ENCODE data around the gene NRG2.

NRG2 gene

DNA sequence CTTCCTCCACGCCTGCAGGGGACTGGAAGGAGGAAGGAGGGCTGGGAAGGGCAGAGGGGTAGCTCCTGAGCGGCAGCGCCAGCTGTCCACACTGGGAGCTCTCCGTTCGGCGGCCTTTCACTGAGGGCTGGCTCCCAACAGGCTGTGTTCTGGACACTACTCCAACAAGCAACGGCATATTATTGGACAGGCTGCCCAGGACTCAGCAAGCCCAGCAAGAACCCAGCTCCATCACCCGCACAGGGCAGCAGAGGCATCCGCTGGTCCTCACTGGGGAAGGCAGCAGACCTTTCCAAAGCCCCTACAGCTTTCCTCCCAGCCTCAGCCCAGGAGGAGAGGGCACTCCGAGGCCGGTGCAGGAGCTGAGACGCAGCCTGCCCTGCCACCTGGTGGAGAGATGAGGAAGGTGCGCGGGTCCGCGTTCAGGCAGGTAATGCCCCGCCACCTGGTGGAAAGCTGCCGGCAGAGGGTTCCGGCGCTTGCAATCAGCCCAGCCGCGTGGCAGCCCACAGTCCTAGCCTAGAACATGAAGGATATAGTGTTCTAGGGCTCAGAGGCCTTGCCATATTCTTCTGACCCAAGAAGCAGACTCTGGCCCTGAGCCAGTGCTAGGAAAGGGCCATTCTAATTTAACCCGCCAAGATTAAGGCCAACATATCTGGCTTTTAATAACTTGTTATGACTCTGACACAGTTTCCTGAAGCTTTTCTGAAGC lies 74.4 kb downstream of the NRG2 start:
- peak; percentile 33 for DNase-seq (ENCODE audit: low read depth)

DNA sequence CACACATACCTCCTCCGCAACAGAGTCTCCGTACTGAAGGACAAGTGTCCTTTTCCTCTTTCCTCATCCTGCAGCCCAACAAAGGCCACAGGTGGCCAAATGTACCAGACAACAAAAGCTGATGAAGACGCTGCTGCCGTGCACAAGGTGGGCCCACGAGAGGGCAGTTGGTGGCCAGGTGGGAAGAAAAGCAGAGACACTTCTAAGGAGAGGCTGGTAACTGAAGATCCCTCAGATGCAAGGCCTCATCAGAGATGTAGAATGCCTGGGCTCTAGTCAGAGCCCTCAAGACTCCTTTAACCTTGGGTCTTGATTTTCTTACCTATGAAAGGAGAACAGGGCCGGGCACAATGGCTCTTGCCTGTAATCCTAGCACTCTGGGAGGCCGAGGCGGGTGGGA lies 75.7 kb downstream of the NRG2 start:
- no peak for DNase-seq (ENCODE audit: low read depth)

DNA sequence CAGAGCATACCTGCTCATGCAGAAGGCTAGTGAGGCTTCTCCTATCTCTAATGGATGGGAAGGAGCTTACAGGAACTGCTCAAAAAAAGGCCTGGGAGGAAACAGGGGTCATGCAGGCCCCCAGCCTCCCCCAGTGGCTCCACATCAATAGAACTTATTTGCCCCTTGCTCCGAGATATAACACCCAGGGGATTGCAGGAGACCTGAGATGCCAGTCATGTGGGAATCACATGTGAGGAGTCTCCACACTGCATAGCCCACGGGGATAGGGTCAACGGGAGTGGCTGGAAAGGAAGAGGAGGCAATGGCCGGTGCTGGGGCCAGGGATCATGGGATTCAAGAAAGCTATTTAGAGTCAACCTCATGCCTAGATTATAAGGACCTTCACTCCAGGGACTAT lies 76.2 kb downstream of the NRG2 start:
- DNase-seq (ENCODE audit: low read depth) = no peak

DNA sequence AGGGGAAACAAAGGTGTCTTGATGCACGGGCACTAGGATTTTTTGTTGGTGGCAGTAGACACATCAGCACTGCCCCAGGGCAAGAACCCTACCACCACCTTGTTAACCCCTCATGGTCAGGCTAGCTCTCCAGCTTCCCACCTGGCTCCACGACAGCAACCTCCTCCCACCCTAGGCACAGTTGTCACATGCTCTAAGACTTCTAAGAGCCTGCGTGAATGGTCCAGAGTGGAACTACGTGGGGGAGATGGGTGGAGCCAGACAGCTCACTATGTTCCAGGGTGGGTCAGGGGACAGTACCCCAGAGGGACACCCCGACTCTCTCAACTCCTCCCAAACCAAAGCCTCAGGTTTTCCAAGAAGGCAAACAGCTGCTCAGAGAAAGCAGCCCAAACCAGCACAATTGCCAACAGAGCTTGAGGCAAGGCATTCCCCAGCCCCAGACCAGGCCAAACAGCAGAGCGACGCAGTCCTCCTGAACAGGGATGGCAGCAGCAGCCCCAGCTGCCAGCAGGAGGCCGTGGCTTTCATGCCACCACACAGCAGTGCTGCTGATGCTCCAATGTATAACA lies 78.0 kb downstream of the NRG2 start:
- DNase-seq (ENCODE audit: low read depth) = no peak

DNA sequence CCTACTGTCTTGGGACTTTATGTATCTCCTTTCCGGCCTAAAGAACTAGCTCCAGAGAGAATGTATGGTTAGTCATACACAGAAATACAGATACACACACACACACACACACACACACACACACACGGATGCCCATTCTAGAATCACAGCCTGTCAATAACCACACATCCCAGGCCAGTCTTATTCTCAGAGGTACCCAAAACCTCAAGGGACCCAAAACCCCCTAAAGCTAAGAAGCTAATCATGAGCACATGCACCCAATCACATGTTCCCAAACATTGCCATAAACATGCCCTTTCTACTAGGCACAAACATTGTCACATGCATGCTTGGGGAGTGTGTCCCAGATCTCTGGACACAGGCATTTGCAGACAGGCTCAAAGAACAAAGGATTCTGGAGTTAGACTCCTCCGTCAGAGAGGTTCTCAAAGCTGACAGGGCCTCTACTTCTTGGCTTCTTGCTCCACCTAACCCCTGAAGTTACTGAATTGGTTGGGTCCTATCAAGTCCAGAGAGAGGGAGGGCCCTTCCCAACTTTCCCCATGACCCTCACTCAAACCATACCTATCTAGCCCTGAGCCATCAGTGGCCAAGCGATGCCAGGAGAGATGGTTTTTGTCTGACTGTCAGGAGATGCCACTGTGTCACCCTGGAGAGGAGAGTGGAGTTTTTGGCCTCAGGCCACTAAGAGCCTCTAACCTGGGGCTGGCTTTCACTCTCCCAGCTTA lies 78.7 kb downstream of the NRG2 start:
- no peak for DNase-seq (ENCODE audit: low read depth)

DNA sequence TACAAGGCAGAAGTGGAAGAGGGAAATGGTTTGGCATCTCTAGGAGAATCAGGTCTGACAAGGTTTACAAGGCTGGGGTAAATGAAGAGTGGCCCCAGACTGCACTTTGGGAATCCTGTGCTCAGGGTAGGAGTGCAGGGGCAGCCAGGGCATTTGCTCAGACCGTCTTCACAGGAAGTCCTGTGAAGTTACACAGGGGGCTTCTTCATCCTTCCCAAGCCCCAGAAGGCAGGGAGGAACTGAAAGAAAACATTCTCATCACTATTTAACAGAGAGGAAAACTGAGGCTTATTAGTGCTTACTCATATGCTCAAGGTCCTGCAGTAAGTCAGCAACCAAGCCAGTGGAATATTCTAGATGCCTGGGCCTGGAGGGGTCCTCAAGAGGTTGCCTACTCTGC lies 80.7 kb downstream of the NRG2 start:
- no peak for DNase-seq (ENCODE audit: low read depth)

DNA sequence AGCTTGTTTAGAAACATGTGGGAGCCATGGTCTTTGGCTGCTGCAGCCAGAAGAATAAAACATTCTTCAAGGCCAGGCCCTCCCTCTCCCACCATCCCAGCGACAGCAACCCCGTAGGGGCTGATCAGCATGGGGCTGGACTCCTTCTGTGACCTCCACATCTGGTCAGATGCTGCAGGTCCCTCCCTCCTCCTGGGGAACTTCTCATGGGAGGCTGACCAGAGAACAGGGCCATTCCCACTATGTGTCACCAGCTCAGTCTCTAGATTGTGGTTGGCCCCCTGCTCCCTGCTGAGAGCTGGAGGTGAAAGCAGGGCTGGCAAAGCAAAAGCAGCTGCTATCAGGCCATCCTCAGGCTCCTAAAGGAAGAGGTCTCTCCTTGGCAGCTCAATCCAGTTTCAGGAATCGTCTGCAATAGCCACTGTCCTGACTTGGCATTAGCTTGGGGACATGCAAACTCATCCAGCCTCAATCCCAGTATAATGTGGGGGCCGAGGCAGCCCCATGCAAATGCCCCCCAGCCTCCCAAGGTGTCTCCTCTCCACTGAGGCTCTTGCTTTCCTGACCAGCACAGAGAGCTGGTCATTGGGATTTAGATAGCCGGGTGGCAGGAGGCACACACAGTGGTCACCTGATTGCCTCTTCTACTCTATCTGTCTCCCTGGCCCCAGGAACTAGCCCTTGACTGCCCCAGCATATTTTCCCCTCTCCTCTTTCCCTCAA lies 81.5 kb downstream of the NRG2 start:
- DNase-seq (ENCODE audit: low read depth) = no peak

DNA sequence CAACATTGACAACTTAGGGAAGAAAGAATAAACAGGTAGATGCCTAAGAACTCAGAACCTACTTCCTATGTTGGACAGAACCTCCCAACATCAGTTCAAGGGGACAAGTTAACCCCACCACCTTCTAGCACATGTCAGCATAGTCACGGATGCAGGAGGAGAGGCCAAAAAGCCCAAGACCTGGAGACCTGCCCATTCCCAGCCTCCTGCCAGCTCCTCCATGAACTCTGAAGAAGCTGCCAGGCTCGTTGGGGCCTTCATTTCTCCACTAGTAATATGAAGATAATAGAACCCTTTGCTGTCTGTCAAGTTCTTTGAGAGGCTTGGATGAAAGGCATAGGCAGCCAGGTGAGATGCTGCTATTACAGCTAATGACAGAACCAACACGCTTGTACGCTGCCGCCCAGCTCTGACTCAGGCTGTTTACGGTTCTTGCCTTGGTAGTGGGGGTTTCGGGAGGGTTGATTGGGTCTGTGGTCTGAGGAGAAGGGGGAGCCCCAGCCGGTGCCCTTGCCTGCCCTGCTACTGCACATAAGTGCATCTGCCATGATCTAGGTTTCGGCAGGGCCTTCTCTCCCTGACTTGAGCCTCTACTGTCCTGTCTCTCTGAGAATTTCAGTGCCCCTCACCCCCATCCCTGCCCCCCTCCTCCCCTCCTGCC lies 82.2 kb downstream of the NRG2 start:
- DNase-seq (ENCODE audit: low read depth) = no peak

DNA sequence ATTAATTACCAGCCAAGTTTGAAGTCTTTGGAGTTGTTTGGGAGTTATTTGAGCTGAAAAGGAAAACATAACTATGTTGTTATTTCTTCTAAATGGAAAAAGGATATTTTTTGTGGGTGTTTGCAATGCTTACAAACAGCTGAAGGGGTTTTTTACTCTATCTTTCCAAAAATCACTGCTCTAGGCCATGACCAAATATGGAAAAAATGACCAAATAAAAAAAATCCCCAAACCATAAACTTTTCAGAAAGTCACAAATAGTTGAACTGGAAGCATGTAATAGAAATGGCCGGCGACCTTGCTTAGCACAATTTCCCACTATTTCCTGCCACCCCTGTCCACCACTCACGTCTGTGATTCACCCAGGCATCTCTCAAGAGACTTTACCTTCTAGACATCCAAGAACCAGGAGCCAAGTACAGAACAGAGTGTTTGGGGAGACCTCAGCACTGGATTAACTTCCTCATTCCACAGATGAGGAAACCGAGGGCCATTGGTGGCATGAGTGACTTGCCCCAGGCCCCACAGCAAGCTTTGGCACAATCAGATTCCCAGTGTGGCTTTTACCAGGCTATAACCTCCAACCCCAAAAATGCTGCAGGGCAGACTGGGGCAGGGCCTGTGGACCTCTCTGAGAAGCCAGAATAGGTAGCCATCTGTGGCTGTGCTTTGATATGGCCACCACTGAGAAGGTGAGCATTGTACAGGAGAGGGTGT lies 84.5 kb downstream of the NRG2 start:
- DNase-seq (ENCODE audit: low read depth) = no peak

DNA sequence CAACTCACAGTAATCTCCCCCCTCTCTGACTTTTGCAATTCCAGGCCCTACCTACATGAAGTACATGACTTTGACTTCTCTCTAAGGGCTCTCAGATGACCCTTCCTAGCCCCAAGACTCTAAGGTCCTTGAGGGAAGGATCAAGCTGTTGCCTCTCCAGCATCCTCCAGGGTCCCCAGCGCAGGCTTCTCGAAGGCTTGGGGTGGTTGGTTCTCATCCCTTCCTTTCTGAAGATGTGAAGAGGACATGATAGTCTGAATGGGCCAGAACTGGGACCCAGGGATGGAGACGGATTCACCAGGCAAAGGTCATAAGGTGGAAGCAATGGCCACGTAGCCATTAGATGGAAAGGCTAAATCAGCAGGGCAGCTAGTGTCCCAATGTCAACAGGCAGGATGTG lies 86.8 kb downstream of the NRG2 start:
- DNase-seq (ENCODE audit: low read depth) = no peak

DNA sequence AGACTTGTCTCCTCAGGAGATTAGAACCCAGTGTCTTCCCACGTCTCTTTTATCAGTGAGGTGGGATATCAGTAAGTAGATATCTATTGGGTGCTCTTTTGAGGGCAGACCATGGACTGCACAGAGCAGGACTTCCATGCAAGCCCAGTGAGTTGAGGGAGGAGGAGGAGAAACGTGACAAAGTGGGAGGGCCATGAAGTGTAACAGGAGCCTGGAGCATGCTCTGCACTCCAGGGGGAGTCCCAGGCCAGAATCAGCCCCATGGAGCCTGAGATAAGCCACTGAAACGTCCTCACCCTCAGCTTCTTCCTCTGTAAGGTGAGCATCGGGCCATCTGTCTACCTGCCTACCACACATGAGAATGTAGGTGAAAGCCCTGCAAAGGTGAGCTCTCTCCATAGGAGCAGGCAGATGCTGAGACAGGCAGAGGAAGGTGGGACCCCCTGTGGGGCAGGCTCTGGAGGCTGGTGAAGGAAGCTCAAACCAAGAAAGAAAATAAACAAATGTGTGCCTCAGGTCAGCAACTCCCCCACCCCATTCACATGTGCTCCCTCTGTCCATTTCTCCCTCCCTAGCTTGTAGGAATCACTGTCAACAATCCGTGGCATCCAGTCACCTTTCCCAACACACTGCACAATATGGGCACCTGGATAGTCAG lies 87.4 kb downstream of the NRG2 start:
- no peak for DNase-seq (ENCODE audit: low read depth)

DNA sequence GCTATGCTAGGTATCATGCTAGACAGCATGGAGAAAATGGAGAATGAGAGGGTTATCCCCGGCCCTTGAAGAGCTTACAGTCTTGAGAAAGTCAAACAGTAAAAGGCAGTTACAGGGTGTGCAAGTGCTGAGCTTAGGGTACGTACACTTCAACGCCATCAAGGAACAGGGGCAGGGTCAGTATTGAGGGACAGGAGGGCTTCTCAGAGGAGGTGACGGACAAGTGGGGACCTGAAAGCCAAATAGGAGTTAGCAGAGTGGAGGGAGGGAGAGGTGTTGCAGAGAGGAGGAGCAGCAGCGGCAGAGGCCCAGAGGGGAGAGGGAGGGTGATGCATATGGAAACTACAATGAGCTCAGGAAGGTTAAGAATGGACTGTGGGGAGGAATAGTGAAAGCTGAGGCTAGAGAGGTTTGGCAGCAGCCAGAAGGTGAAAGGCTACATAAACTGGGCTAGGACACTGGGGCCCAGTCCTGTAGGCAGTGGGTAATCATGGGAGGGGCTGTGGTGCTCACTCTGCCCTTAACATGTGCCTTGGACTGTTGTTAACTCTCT lies 88.0 kb downstream of the NRG2 start:
- no peak for DNase-seq (ENCODE audit: low read depth)

DNA sequence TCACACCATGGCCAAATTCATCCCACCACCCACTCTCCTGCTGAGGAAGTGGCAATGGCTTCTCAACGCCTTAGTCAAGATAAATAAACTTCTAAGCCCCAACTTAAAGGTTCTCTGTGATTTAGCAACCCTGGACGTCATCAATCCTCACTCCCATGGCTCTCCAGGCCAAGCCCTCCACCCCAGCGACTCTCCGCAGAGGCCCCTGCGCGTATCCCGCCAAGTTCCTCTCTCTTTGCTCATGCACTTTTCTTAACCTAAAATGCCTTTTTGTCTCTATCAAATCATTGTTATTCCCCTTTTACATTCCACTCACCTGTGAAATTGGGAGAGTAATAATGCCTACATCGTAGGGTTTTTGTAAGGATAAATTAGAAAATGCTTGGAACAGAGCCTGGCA lies 88.6 kb downstream of the NRG2 start:
- DNase-seq (ENCODE audit: low read depth) = no peak

DNA sequence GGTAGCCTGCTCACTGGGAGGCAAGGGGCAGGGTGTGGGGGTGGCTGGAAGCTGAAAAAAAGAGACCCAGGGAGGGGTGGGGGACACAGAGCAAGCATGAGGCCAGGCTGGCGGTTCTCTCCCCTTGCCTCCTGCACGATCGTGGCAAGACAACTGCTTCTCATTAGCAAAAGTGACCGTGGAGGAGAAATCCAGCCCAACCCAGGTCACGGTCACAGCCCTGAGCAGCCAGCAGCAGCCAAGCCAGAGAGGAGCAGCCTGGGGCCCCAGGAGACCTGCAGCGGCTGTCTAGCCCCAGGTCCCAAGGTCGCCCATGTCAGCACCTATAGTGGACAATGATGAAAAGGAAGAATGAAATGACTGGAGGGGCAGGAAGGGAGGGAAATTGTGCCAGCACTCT lies 89.1 kb downstream of the NRG2 start:
- no peak for DNase-seq (ENCODE audit: low read depth)

DNA sequence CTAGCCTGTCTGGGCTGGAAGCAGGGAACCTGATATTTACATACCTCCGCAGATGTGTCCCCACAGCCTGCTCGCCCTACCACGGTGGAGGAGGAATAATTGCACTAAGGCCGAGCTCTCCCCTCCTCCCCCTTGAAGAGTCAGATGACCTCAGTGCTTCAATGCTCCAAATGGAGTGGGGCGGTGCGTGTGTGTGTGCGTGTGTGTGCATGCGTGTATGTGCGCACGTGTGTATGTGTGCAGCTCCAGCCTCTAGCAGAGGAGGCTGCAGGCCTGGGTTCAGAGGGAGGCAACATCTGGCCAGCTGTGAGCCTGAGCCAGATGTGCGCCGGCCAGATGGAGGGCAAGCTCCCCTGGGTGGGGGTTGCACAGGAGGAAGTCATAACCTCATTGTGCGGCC lies 90.5 kb downstream of the NRG2 start:
- no peak for DNase-seq (ENCODE audit: low read depth)

DNA sequence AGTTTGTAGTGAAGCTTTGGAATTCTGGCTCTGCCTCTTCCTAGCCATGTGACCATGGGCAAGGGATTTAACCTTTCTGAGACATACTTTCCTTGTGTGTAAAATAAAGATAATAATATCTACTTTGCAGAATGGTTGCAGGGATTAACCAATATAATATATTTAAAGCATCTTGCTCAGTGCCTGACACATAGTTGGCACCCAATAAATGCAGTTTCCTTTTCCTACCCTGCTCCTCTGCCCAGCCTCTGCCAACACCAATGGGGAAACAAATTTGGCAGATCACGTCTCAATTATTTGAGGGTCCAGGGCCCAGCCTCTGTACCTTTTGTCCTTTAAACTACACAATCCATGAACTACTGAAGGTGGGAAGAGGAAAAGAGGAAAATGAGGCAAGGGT lies 91.1 kb downstream of the NRG2 start:
- no peak for DNase-seq (ENCODE audit: low read depth)

DNA sequence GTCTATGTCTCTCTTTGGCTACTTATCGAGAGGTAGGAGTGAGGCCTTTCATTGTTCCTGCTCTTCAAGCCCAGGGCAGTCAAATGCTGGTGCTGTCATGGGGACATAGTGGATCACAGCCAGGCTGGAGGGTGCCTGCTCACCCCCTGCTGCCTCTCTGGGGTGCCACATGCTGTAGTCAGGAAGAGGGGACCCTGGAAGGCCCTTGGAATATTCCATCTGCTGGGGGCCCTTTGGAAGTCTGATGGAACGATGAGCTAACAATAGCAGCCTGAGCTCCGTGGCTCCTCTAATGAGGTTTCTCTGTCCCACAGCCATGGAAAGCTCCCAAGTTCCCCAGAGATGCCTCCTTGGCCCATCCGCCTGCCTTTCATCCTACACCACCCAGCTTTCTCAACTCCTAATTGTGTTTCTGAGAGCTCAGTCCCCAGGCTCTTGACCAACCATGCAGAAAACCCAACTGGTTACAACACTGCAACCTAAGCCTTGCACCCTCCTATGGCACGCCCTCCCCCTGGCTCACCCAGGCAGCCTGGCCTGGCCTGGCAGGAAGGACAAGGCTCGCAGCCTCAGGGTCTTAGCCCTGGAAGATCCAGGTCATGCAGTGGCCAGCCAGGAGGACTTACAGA lies 91.7 kb downstream of the NRG2 start:
- DNase-seq (ENCODE audit: low read depth) = no peak

DNA sequence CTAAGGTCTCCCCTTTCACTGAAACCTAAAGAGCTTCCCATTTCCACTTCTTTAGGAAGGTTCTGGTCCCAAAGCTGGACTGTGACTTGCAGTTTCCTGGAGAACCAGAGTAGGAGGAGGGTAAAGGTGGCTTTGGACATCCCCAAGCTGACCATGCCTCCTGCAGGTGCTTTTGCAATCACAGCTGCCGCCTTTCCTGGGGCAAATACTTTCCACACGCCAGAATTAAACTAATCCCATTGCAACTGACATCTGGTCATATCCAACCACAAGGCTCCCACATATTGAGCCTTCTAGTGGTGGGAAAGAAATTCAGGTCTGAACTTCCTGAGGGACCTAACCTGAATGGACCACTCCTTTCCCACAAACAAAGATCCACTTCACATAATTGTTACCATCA lies 92.7 kb downstream of the NRG2 start:
- no peak for DNase-seq (ENCODE audit: low read depth)

DNA sequence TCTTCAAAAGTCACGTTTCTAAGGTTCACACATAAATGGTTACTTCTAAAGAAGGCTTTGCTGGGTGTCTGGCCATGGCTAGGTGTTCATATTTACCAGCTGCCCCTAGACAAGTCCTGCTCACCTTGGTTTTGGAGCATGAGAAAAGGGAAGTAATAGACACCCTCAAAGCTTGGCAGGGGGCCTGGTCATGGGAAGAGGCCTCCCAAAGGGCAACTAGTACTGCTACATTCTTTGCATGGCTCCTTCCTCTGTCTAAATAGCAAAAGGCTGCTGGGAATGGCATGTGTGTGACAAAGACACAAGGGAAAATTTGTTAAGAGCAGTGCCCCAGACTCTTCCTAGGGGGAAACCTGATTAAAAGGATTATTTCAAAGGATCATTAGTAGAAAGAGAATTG lies 93.4 kb downstream of the NRG2 start:
- DNase-seq (ENCODE audit: low read depth) = no peak

DNA sequence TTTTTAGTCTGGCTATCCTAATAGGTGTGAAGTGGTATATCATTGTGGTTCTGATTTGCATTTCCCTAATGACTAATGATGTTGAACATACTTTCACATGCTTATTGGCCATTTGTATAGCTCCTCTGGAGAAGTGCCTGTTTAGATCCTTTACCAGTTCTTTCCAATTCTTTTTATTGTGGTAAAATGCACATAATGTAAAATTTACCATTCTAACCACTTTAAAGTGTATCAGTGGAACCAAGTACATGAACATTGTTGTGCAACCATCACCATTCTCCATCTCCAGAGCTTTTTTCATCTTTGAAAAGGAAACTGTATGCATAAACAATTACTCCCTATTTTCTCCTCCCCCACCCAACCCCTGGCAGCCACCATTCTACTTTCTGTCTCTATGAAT lies 95.4 kb downstream of the NRG2 start:
- no peak for DNase-seq (ENCODE audit: low read depth)
